GM23338 (cell line): Measurements from ENCODE around the gene F2RL3. TPM values are rescaled to one million over a fixed set of nuclear protein-coding genes. Genes with fewer than 3 reads are reported as not detected.

Experiments
- ATAC-seq: fragments of 200-7000 bp; cut with Tn5 transposase; 3 replicates; pipeline ENCODE4 v1.9.1; 2020
- DNase-seq: peaks from one replicate; pipeline ENCODE4 v3.0.0-alpha.2; 2015; ENCODE audit warnings: low spot score
- H2AFZ ChIP-seq: fragments of 200-600 bp; sonication (generic); 2 replicates; pipeline ENCODE4 v1.8.0; 2016; ENCODE audit warnings: antibody characterized with exemption, mild to moderate bottlenecking, moderate library complexity
- H3F3A ChIP-seq: fragments of 200-600 bp; sonication (generic); replicated peaks from 2 replicates; pipeline ENCODE4 v1.8.0; 2017; ENCODE audit warnings: antibody characterized with exemption, mixed run types, low read depth
- H3K27ac ChIP-seq: fragments of 200-600 bp; sonication (generic); 2 replicates; pipeline ENCODE4 v1.6.1; 2016; ENCODE audit warnings: low read depth
- H3K27me3 ChIP-seq: fragments of 200-600 bp; sonication (generic); 2 replicates; pipeline ENCODE4 v1.8.0; 2016; ENCODE audit warnings: mild to moderate bottlenecking, mixed run types, moderate library complexity; ENCODE audit not compliant: insufficient read depth
- H3K36me3 ChIP-seq: fragments of 200-600 bp; sonication (generic); 2 replicates; pipeline ENCODE4 v1.8.0; 2016; ENCODE audit warnings: mild to moderate bottlenecking; ENCODE audit not compliant: insufficient read depth
- H3K4me1 ChIP-seq: fragments of 200-600 bp; sonication (generic); 2 replicates; pipeline ENCODE4 v1.8.0; 2016; ENCODE audit warnings: mild to moderate bottlenecking, moderate library complexity; ENCODE audit not compliant: insufficient read depth
- H3K4me2 ChIP-seq: fragments of 200-600 bp; sonication (generic); 2 replicates; pipeline ENCODE4 v1.7.1; 2017; ENCODE audit warnings: mixed run types
- H3K4me3 ChIP-seq: fragments of 200-600 bp; sonication (generic); 2 replicates; pipeline ENCODE4 v1.6.1; 2016; ENCODE audit warnings: mixed run types
- H3K79me2 ChIP-seq: fragments of 200-600 bp; sonication (generic); replicated peaks from 2 replicates; pipeline ENCODE4 v1.8.0; 2017; ENCODE audit warnings: mild to moderate bottlenecking; ENCODE audit not compliant: insufficient read depth
- H3K9me2 ChIP-seq: fragments of 200-600 bp; sonication (generic); 2 replicates; pipeline ENCODE4 v1.8.0; 2017; ENCODE audit not compliant: insufficient read depth
- H4K20me1 ChIP-seq: fragments of 200-600 bp; sonication (generic); replicated peaks from 2 replicates; pipeline ENCODE4 v1.8.0; 2017; ENCODE audit warnings: mild to moderate bottlenecking; ENCODE audit not compliant: insufficient read depth
- H3K27ac Mint-ChIP-seq: 2 replicates; pipeline ENCODE4 v1.8.0; 2020; ENCODE audit warnings: inconsistent platforms, mild to moderate bottlenecking, moderate library complexity, mixed read lengths
- H3K27me3 Mint-ChIP-seq: 3 replicates; pipeline ENCODE4 v1.8.0; 2022; ENCODE audit warnings: low read depth, mild to moderate bottlenecking, moderate library complexity, mixed read lengths, inconsistent platforms; ENCODE audit not compliant: insufficient read depth, poor library complexity
- H3K36me3 Mint-ChIP-seq: 3 replicates; pipeline ENCODE4 v1.8.0; 2021; ENCODE audit warnings: low read depth, mild to moderate bottlenecking, inconsistent platforms, moderate library complexity, mixed read lengths
- H3K4me1 Mint-ChIP-seq: 3 replicates; pipeline ENCODE4 v1.8.0; 2020; ENCODE audit warnings: mild to moderate bottlenecking, inconsistent platforms, mixed read lengths
- H3K4me3 Mint-ChIP-seq: 3 replicates; pipeline ENCODE4 v1.8.0; 2021; ENCODE audit warnings: moderate library complexity, mild to moderate bottlenecking, inconsistent platforms, mixed read lengths
- H3K9me3 Mint-ChIP-seq: 3 replicates; pipeline ENCODE4 v1.8.0; 2020; ENCODE audit warnings: moderate library complexity, mild to moderate bottlenecking, inconsistent platforms, mixed read lengths
- CREB1 ChIP-seq: fragments of 250-450 bp; sonication (Bioruptor Pico); IDR thresholded peaks from 2 replicates; pipeline ENCODE4 v1.5.0; 2020; ENCODE audit warnings: low read depth, mild to moderate bottlenecking, moderate library complexity
- CTCF ChIP-seq, 2 experiments: fragments of 200-600 bp in 1 of 2; sonication (generic) in 1 of 2; conservative IDR thresholded peaks; 2 replicates each; pipeline versions ENCODE4 v1.5.1 to v1.6.1; 2016 to 2017; ENCODE audit warnings: antibody characterized with exemption in 2 of 2, low read depth in 2 of 2, mild to moderate bottlenecking in 2 of 2, moderate library complexity in 1 of 2
- EZH2phosphoT487 ChIP-seq: fragments of 200-600 bp; sonication (generic); IDR thresholded peaks from one replicate; pipeline ENCODE4 v1.8.1; 2018; ENCODE audit warnings: antibody characterized with exemption; ENCODE audit not compliant: unreplicated experiment
- JUNB ChIP-seq: IDR thresholded peaks from one replicate; pipeline ENCODE4 v1.6.1; 2016; ENCODE audit warnings: antibody characterized with exemption; ENCODE audit not compliant: unreplicated experiment
- NANOG ChIP-seq: IDR thresholded peaks from 2 replicates; pipeline ENCODE4 v1.6.1; 2016; ENCODE audit warnings: antibody characterized with exemption, borderline replicate concordance
- POLR2AphosphoS5 ChIP-seq: IDR thresholded peaks from 2 replicates; pipeline ENCODE4 v1.6.1; 2016; ENCODE audit warnings: antibody characterized with exemption, low read depth
- REST ChIP-seq: IDR thresholded peaks from one replicate; pipeline ENCODE4 v1.6.1; 2018; ENCODE audit warnings: antibody characterized with exemption; ENCODE audit not compliant: unreplicated experiment
- STAT1 ChIP-seq: IDR thresholded peaks from one replicate; pipeline ENCODE4 v1.6.1; 2016; ENCODE audit warnings: antibody characterized with exemption; ENCODE audit not compliant: unreplicated experiment
- ZNF114 ChIP-seq: fragments of 250-450 bp; sonication (Bioruptor Pico); IDR thresholded peaks from 2 replicates; pipeline ENCODE4 v1.5.0; 2020; ENCODE audit warnings: mild to moderate bottlenecking, moderate library complexity
- ZNF331 ChIP-seq: fragments of 250-450 bp; sonication (Bioruptor Pico); IDR thresholded peaks from 2 replicates; pipeline ENCODE4 v1.5.0; 2020; ENCODE audit warnings: low read depth, mild to moderate bottlenecking, moderate library complexity
- ZNF462 ChIP-seq: fragments of 250-450 bp; sonication (Bioruptor Pico); IDR thresholded peaks from 2 replicates; pipeline ENCODE4 v1.5.0; 2020; ENCODE audit warnings: mild to moderate bottlenecking, moderate library complexity
- polyA plus RNA-seq: library from polyadenylated mRNA; unstranded; fragments of >200 nt; fragmentation: Nextera tagmentation; extraction: Ambion mirVana; gene quantifications from 2 replicates; pipeline ENCODE4 v1.2.1, GENCODE V29; 2016
- total RNA-seq: library from RNA; depleted of rRNA; stranded (reverse); fragments of >200 nt; shearing (Covaris generic); gene quantifications from 2 replicates; pipeline ENCODE4 v1.2.3, GENCODE V29; 2014
- TF ChIP-seq, protein P1 (sequence below): IDR thresholded peaks from 2 replicates; pipeline ENCODE4 v1.6.1; 2016; ENCODE audit warnings: antibody characterized with exemption

F2RL3 gene
- total and polyA plus RNA-seq, 2 experiments from 2014 or later, result not detected

GRCh38 chr19:16928916-16929315 lies 40.1 kb downstream of the F2RL3 start (continued):
- TF ChIP-seq, protein P1, sequence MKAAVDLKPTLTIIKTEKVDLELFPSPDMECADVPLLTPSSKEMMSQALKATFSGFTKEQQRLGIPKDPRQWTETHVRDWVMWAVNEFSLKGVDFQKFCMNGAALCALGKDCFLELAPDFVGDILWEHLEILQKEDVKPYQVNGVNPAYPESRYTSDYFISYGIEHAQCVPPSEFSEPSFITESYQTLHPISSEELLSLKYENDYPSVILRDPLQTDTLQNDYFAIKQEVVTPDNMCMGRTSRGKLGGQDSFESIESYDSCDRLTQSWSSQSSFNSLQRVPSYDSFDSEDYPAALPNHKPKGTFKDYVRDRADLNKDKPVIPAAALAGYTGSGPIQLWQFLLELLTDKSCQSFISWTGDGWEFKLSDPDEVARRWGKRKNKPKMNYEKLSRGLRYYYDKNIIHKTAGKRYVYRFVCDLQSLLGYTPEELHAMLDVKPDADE, result no peak
- TF ChIP-seq ZNF331, result no peak
- no peak for TF ChIP-seq CREB1 (CRISPR knock-in tag)
- no peak for TF ChIP-seq JUNB
- TF ChIP-seq CTCF (conservative IDR thresholded peaks at IDR 0.05; ENCODE audit: low read depth in 2 of 2), result no peak
- no peak for TF ChIP-seq ZNF114 (CRISPR knock-in tag)
- TF ChIP-seq EZH2phosphoT487, result no peak
- TF ChIP-seq STAT1, result no peak
- TF ChIP-seq POLR2AphosphoS5, result no peak
- TF ChIP-seq NANOG, result no peak

GRCh38 chr19:16930753-16931152 lies 42.0 kb downstream of the F2RL3 start:
- Histone ChIP-seq H3K4me2 (no peak overlapping the region), H3K4me3 (no peak overlapping the region), H3K79me2 (no peaks in the 10 kb centered on the region), H3K27ac (no peak overlapping the region), H3K4me1 (no peaks in the 10 kb centered on the region), H3F3A (no peaks in the 10 kb centered on the region), H3K27me3 (no peaks in the 10 kb centered on the region), H3K36me3 (no peaks in the 10 kb centered on the region), H3K9me2 (no peaks in the 10 kb centered on the region), H2AFZ (no peak overlapping the region), H4K20me1 (no peaks in the 10 kb centered on the region)
- DNase-seq (no peak), ATAC-seq (no peak)
- peaks cover 77% of the 10 kb centered on the region for H3K9me3 Mint-ChIP-seq
- H3K36me3 Mint-ChIP-seq, result peaks cover 44% of the 10 kb centered on the region
- H3K4me3 Mint-ChIP-seq, result no peak overlapping the region
- no peak overlapping the region for H3K27ac Mint-ChIP-seq
- no peaks in the 10 kb centered on the region for H3K4me1 Mint-ChIP-seq
- H3K27me3 Mint-ChIP-seq, result peaks cover 12% of the 10 kb centered on the region
- TF ChIP-seq POLR2AphosphoS5 (no peak), ZNF331 (no peak), ZNF462 (CRISPR knock-in tag) (no peak), REST (no peak), EZH2phosphoT487 (no peak)
- TF ChIP-seq, protein P1, result no peak
